HEK293 (cell line): ENCODE results near the gene BLOC1S1.

Experiments
- CTCF ChIP-seq: fragments of 450-650 bp; formaldehyde crosslinking; IDR thresholded peaks from 2 replicates; pipeline ENCODE4 v1.5.1; 2016; ENCODE audit warnings: missing biosample characterization, missing genetic modification characterization
- ZBTB26 ChIP-seq: fragments of 450-650 bp; formaldehyde crosslinking; optimal IDR thresholded peaks from 2 replicates; pipeline ENCODE3; 2016; ENCODE audit warnings: missing biosample characterization, mild to moderate bottlenecking, missing genetic modification characterization
- ZNF114 ChIP-seq: fragments of 450-650 bp; formaldehyde crosslinking; IDR thresholded peaks from 2 replicates; pipeline ENCODE4 v1.5.0; 2017; ENCODE audit warnings: missing biosample characterization, missing genetic modification characterization
- ZNF791 ChIP-seq: fragments of 450-650 bp; formaldehyde crosslinking; IDR thresholded peaks from 2 replicates; pipeline ENCODE4 v1.5.1; 2016; ENCODE audit warnings: missing biosample characterization, missing genetic modification characterization
- ZNF843 ChIP-seq: fragments of 450-650 bp; formaldehyde crosslinking; IDR thresholded peaks from 2 replicates; pipeline ENCODE4 v1.5.1; 2016; ENCODE audit warnings: missing biosample characterization, missing genetic modification characterization

GRCh38 chr12:55699471-55700055 lies 16.3 kb upstream of the BLOC1S1 start:
- TF ChIP-seq ZNF791 (tag by site-specific recombination) = no peak
- no peak for TF ChIP-seq CTCF
- no peak for TF ChIP-seq ZBTB26 (tag by site-specific recombination)
- TF ChIP-seq ZNF114 (tag by site-specific recombination) = no peak
- no peak for TF ChIP-seq ZNF843
